Vagina (tissue), 2 donors: ENCODE results near the gene OR5M10.

Experiments
- POLR2A ChIP-seq, 2 donors: fragments of 450-650 bp; IDR thresholded peaks; one replicate each; pipeline ENCODE4 v1.6.1; 2017; ENCODE audit warnings: antibody characterized with exemption in 2 of 2, mild to moderate bottlenecking in 2 of 2, moderate library complexity in 2 of 2
- POLR2AphosphoS5 ChIP-seq, 2 donors: sonication (generic); formaldehyde crosslinking; IDR thresholded peaks; one replicate each; pipeline ENCODE4 v1.9.0; 2017; ENCODE audit warnings: antibody characterized with exemption in 2 of 2, mild to moderate bottlenecking in 2 of 2, low read depth in 1 of 2; ENCODE audit not compliant: insufficient read depth in 1 of 2
- TF ChIP-seq, protein P1 (sequence below), 3 experiments: fragments of 450-650 bp in 2 of 3; fragments of 200-600 bp in 1 of 3; sonication (generic) in 1 of 3; IDR thresholded peaks; one replicate each; pipeline ENCODE4 v1.5.1; 2017 to 2019; ENCODE audit warnings: antibody characterized with exemption in 3 of 3, mild to moderate bottlenecking in 2 of 3, moderate library complexity in 2 of 3

DNA sequence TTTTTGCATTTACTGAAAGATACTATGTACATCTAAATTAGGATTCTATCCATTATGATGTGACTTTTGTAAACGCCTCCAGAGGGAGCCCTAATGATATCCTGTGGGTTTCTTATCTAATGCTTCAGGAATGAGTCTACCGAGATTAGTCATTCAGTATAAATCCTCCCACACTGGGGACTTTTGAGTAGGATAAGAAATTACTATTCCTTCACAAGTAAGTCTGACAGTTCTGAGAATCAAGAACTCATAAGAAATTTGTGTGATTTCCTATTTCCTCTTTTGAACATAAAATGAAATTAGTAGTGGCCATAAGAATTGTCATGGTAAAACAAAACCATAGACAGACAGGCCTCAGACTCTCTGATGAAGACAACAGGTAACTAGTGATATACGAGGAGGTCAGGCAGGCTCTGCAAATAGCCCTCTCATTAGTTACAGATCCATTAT lies 47.2 kb upstream of the OR5M10 start:
- TF ChIP-seq, protein P1, sequence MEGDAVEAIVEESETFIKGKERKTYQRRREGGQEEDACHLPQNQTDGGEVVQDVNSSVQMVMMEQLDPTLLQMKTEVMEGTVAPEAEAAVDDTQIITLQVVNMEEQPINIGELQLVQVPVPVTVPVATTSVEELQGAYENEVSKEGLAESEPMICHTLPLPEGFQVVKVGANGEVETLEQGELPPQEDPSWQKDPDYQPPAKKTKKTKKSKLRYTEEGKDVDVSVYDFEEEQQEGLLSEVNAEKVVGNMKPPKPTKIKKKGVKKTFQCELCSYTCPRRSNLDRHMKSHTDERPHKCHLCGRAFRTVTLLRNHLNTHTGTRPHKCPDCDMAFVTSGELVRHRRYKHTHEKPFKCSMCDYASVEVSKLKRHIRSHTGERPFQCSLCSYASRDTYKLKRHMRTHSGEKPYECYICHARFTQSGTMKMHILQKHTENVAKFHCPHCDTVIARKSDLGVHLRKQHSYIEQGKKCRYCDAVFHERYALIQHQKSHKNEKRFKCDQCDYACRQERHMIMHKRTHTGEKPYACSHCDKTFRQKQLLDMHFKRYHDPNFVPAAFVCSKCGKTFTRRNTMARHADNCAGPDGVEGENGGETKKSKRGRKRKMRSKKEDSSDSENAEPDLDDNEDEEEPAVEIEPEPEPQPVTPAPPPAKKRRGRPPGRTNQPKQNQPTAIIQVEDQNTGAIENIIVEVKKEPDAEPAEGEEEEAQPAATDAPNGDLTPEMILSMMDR (IDR thresholded peaks at IDR 0.05): no peak
- no peak for TF ChIP-seq POLR2AphosphoS5 (IDR thresholded peaks at IDR 0.05; ENCODE audit: insufficient read depth in 1 of 2, low read depth in 1 of 2)
- TF ChIP-seq POLR2A (IDR thresholded peaks at IDR 0.05): no peak
